ENCODE results near the gene PGR. TPM values are rescaled to one million over a fixed set of nuclear protein-coding genes. Genes with fewer than 3 reads are reported as not detected.

The PGR gene
- total RNA-seq, 1 experiment from 2014 or later = 0.20 TPM

GRCh38 chr11:101010899-101011298, 118.7 kb downstream of the PGR start (continued):
- TF ChIP-seq TEAD4 (CRISPR knock-in tag; IDR thresholded peaks at IDR 0.05) = no peak

- ATAC-seq = no peak
- Mint-ChIP-seq H3K4me1 (peaks cover 4% of the 10 kb centered on the region; the same call in 1 of the 2 replicates), H3K27ac (no peak overlapping the region), H3K36me3 (no peaks in the 10 kb centered on the region), H3K27me3 (ENCODE audit: low read depth) (no peaks in the 10 kb centered on the region), H3K4me3 (no peak overlapping the region), H3K9me3 (peaks cover 3% of the 10 kb centered on the region; the same call in 1 of the 2 replicates)
- ChIA-PET CTCF (no interaction called here), POLR2A (no interaction called here)
- no peak for TF ChIP-seq STAT6 (CRISPR knock-in tag; conservative IDR thresholded peaks at IDR 0.05; ENCODE audit: low read depth)
- no peak for TF ChIP-seq IRF2 (CRISPR knock-in tag; IDR thresholded peaks at IDR 0.05; ENCODE audit: borderline replicate concordance, low read depth)
- TF ChIP-seq NFE2L1 (CRISPR knock-in tag; IDR thresholded peaks at IDR 0.05) = no peak
- TF ChIP-seq GRHL2 (CRISPR knock-in tag; IDR thresholded peaks at IDR 0.05; ENCODE audit: insufficient replicate concordance, severe bottlenecking) = no peak
- no peak for TF ChIP-seq ZNF281 (CRISPR knock-in tag; IDR thresholded peaks at IDR 0.05)
- TF ChIP-seq TEAD4 (CRISPR knock-in tag; IDR thresholded peaks at IDR 0.05) = no peak
- no peak for TF ChIP-seq ZNF671 (CRISPR knock-in tag; IDR thresholded peaks at IDR 0.05)
- no peak for TF ChIP-seq CBFB (CRISPR knock-in tag; IDR thresholded peaks at IDR 0.05; ENCODE audit: low read depth)
- TF ChIP-seq NFYB (CRISPR knock-in tag; conservative IDR thresholded peaks at IDR 0.05; ENCODE audit: low read depth) = no peak
- no peak for DNase-seq (ENCODE audit: low spot score)
These were observed 119.9 kb downstream of the PGR start for GRCh38 chr11:101009690-101010055.

- peaks cover 3% of the 10 kb centered on the region; the same call in 1 of the 2 replicates for H3K9me3 Mint-ChIP-seq
- H3K4me1 Mint-ChIP-seq = peaks cover 4% of the 10 kb centered on the region; the same call in 1 of the 2 replicates
- H3K27me3 Mint-ChIP-seq (ENCODE audit: low read depth) = no peaks in the 10 kb centered on the region
- H3K36me3 Mint-ChIP-seq = no peaks in the 10 kb centered on the region
- CTCF ChIA-PET = no interaction called here
- DNase-seq (ENCODE audit: low spot score) (no peak), ATAC-seq (no peak)
- no peak overlapping the region for H3K4me3 Mint-ChIP-seq
- POLR2A ChIA-PET = no interaction called here
- no peak overlapping the region for H3K27ac Mint-ChIP-seq
- TF ChIP-seq JUN (CRISPR knock-in tag; IDR thresholded peaks at IDR 0.05) (no peak), PRRX2 (CRISPR knock-in tag; IDR thresholded peaks at IDR 0.05) (no peak), E2F4 (CRISPR knock-in tag; IDR thresholded peaks at IDR 0.05; ENCODE audit: borderline replicate concordance, low read depth) (no peak), NR2C2 (CRISPR knock-in tag; IDR thresholded peaks at IDR 0.05) (no peak), ETV6 (CRISPR knock-in tag; IDR thresholded peaks at IDR 0.05) (no peak), CREB1 (CRISPR knock-in tag; IDR thresholded peaks at IDR 0.05) (no peak), AFF4 (CRISPR knock-in tag; IDR thresholded peaks at IDR 0.05; ENCODE audit: borderline replicate concordance) (no peak), ZNF532 (CRISPR knock-in tag; IDR thresholded peaks at IDR 0.05; ENCODE audit: borderline replicate concordance) (no peak)
These were observed 120.5 kb downstream of the PGR start for GRCh38 chr11:101008961-101009689.

Data from WTC11 (cell line).